Activated CD4-positive, alpha-beta T cell treated with anti-CD3 and anti-CD28 coated beads, Interleukin-2, amount 10 ng/mL, durations not matched to agents 24 days and 14 days (primary cell): ENCODE measurements around the gene TSEN34. TPM values are rescaled to one million over a fixed set of nuclear protein-coding genes. Genes with fewer than 3 reads are reported as not detected.
A peak's percentile ranks its signal among the peaks of the same experiment; 100 is the strongest.

Experiments used
- DNase-seq: peaks from one replicate; pipeline ENCODE4 v3.0.0; 2022
- H3K27ac Mint-ChIP-seq: one replicate; pipeline ENCODE4 v1.8.0; 2022; ENCODE audit warnings: mild to moderate bottlenecking, mixed read lengths
- H3K27me3 Mint-ChIP-seq: one replicate; pipeline ENCODE4 v1.8.0; 2022; ENCODE audit warnings: mixed read lengths
- H3K36me3 Mint-ChIP-seq: one replicate; pipeline ENCODE4 v1.8.0; 2022; ENCODE audit warnings: low read depth, mild to moderate bottlenecking, mixed read lengths
- H3K4me1 Mint-ChIP-seq: one replicate; pipeline ENCODE4 v1.8.0; 2021; ENCODE audit warnings: mixed read lengths
- H3K4me3 Mint-ChIP-seq: one replicate; pipeline ENCODE4 v1.8.0; 2022; ENCODE audit warnings: mild to moderate bottlenecking, moderate library complexity, mixed read lengths
- H3K9me3 Mint-ChIP-seq: one replicate; pipeline ENCODE4 v1.8.0; 2021; ENCODE audit warnings: mixed read lengths
- intact Hi-C: fragments of 100-400 bp; cut with micrococcal nuclease; formaldehyde crosslinking; loops from one replicate; pipeline ENCODE4 v1.15.1; 2023
- total RNA-seq: library from RNA; stranded (reverse); gene quantifications from 2 replicates; pipeline ENCODE4 v1.2.3, GENCODE V29; 2022

Gene TSEN34
- total RNA-seq, result 17.9 and 18.4 TPM in 2 replicates

DNA sequence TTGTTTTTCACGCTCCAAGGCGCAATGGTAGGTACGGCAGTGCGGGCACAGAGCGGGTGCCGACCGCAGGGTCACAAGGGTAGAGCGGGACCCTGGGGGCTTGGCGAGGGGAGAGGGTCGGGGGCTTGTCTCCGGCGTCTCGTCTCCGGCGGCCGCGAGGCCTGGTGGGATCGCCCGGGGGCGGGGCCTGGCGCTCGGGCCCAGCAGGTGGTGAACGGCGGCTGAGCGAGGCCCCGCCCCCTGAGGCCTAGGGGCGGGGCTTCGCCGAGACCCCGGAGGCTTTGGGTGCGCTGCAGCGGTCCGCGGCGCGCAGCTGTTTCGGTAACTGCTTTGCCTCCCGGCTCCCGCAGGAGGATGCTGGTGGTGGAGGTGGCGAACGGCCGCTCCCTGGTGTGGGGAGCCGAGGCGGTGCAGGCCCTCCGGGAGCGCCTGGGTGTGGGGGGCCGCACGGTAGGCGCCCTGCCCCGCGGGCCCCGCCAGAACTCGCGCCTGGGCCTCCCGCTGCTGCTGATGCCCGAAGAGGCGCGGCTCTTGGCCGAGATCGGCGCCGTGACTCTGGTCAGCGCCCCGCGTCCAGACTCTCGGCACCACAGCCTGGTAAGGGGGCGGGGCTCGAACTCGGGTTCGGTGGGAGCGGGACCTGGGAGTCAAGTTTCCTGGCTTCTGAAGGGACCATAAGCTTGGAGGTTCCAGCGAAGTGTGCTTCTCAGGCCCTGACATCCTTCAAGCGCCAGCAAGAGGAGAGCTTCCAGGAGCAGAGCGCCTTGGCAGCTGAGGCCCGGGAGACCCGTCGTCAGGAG, at the start of gene TSEN34:
TSEN34 (plus strand) TSS at position 298 of the 800 bp plus-strand sequence; CDS start at position 355, 57 bp downstream.
- intact Hi-C loops, result loop anchor here (5.0 kb wide), 1 partner anchor 271 kb away; the partner anchor contains the start of gene LENG9
- peaks cover 31% of the 10 kb centered on the region for H3K4me1 Mint-ChIP-seq
- peak; percentile 96 for DNase-seq
- H3K4me3 Mint-ChIP-seq, result peak within 1 kb of the TSS; percentile 85
- H3K27me3 Mint-ChIP-seq, result no peaks in the 10 kb centered on the region
- peaks cover 33% of the 10 kb centered on the region for H3K36me3 Mint-ChIP-seq
- H3K27ac Mint-ChIP-seq, result peak within 1 kb of the TSS; percentile 98
- H3K9me3 Mint-ChIP-seq, result no peaks in the 10 kb centered on the region

- Mint-ChIP-seq H3K36me3 (peaks cover 43% of the 10 kb centered on the region), H3K27ac (no peak overlapping the region), H3K9me3 (no peaks in the 10 kb centered on the region), H3K4me1 (peaks cover 34% of the 10 kb centered on the region), H3K27me3 (no peaks in the 10 kb centered on the region), H3K4me3 (no peak overlapping the region)
- DNase-seq, result no peak
- intact Hi-C loops, result no loop called here
Observed at GRCh38 chr19:54141356-54141755, 49.8 kb upstream of the TSEN34 start.

GRCh38 chr19:54142166-54142780, 48.8 kb upstream of the TSEN34 start:
- H3K4me3 Mint-ChIP-seq, result no peak overlapping the region
- no peak overlapping the region for H3K27ac Mint-ChIP-seq
- intact Hi-C loops, result no loop called here
- no peaks in the 10 kb centered on the region for H3K27me3 Mint-ChIP-seq
- H3K36me3 Mint-ChIP-seq, result peaks cover 50% of the 10 kb centered on the region
- H3K9me3 Mint-ChIP-seq, result no peaks in the 10 kb centered on the region
- no peak for DNase-seq
- peaks cover 29% of the 10 kb centered on the region for H3K4me1 Mint-ChIP-seq

GRCh38 chr19:54145541-54146158, 45.5 kb upstream of the TSEN34 start:
- intact Hi-C loops, result no loop called here
- Mint-ChIP-seq H3K27ac (no peak overlapping the region), H3K36me3 (peaks cover 64% of the 10 kb centered on the region), H3K27me3 (no peaks in the 10 kb centered on the region), H3K4me3 (no peak overlapping the region), H3K9me3 (no peaks in the 10 kb centered on the region), H3K4me1 (peaks cover 10% of the 10 kb centered on the region)
- DNase-seq, result no peak

- Mint-ChIP-seq H3K4me3 (no peak overlapping the region), H3K9me3 (no peaks in the 10 kb centered on the region), H3K36me3 (peaks cover 71% of the 10 kb centered on the region), H3K27ac (no peak overlapping the region), H3K4me1 (peaks cover 2% of the 10 kb centered on the region), H3K27me3 (no peaks in the 10 kb centered on the region)
- DNase-seq, result no peak
- intact Hi-C loops, result no loop called here
Observed at GRCh38 chr19:54147676-54148075, 43.4 kb upstream of the TSEN34 start.

DNA sequence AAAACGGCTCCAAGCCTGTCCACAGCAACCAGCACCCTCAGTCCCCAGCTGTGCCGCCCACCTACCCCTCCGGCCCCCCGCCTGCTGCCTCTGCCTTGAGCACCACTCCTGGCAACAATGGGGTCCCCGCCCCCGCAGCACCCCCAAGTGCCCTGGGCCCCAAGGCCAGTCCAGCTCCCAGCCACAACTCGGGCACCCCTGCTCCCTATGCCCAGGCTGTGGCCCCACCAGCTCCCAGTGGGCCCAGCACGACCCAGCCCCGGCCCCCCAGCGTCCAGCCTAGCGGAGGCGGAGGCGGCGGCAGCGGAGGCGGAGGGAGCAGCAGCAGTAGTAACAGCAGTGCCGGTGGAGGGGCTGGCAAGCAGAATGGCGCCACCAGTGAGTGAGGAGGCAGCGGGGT, 43.0 kb upstream of the TSEN34 start:
- H3K27me3 Mint-ChIP-seq, result no peaks in the 10 kb centered on the region
- intact Hi-C loops, result no loop called here
- H3K4me3 Mint-ChIP-seq, result no peak overlapping the region
- no peaks in the 10 kb centered on the region for H3K9me3 Mint-ChIP-seq
- peaks cover 69% of the 10 kb centered on the region for H3K36me3 Mint-ChIP-seq
- H3K27ac Mint-ChIP-seq, result no peak overlapping the region
- H3K4me1 Mint-ChIP-seq, result peaks cover 2% of the 10 kb centered on the region
- no peak for DNase-seq

- H3K27ac Mint-ChIP-seq, result no peak overlapping the region
- H3K4me1 Mint-ChIP-seq, result peaks cover 7% of the 10 kb centered on the region
- no peak overlapping the region for H3K4me3 Mint-ChIP-seq
- no peaks in the 10 kb centered on the region for H3K27me3 Mint-ChIP-seq
- no peak for DNase-seq
- peaks cover 67% of the 10 kb centered on the region for H3K36me3 Mint-ChIP-seq
- no peaks in the 10 kb centered on the region for H3K9me3 Mint-ChIP-seq
- intact Hi-C loops, result no loop called here
Observed at GRCh38 chr19:54149021-54149812, 41.9 kb upstream of the TSEN34 start.

DNA sequence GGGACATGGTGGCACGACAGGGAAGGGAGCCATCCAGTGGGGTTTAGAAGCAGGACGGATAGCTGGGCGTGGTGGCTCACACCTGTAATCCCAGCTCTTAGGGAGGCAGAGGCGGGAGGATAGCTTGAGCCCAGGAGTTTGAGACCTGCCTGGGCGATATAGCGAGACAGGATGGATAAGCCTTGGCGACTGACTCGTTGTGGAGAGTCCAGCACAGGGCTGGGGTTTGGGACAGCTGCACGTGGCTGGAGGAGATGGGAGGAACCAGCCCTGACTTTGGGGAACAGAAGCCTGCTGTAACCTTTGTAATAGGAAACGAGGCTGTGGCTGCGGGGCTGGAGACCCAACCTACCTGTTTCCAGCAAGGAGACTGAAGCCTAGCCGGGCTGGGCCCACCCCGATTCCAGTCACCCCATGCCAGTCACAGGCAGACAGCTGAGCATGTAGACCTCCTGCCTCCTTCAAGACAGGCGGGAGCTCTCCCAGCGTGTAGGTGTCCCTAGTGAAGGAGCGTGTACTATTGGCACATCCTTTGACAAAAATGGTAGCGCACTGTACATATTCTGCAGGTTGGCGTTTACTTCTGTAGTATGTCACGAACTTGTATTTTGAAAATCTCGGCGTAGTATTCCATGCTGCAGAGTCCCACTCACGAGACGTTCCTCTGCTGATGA, 39.6 kb upstream of the TSEN34 start:
- Mint-ChIP-seq H3K4me1 (peaks cover 17% of the 10 kb centered on the region), H3K4me3 (no peak overlapping the region), H3K27ac (no peak overlapping the region), H3K36me3 (peaks cover 69% of the 10 kb centered on the region), H3K9me3 (no peaks in the 10 kb centered on the region), H3K27me3 (no peaks in the 10 kb centered on the region)
- intact Hi-C loops, result no loop called here
- DNase-seq, result no peak

DNA sequence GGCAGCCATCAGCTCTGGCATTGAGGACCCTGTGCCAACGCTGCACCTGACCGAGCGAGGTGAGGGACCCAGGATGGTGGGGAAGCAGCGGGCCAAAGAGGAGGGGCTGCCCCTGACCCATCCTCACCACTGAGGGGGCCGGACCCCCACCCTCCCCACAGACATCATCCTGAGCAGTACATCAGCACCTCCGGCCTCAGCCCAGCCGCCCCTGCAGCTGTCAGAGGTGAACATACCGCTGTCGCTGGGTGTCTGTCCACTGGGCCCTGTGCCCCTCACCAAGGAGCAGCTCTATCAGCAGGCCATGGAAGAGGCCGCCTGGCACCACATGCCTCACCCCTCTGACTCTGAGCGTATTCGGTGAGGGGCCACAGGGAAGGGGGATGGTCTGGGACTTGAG, 38.8 kb upstream of the TSEN34 start:
- no peaks in the 10 kb centered on the region for H3K9me3 Mint-ChIP-seq
- H3K4me3 Mint-ChIP-seq, result no peak overlapping the region
- H3K27me3 Mint-ChIP-seq, result no peaks in the 10 kb centered on the region
- peaks cover 21% of the 10 kb centered on the region for H3K4me1 Mint-ChIP-seq
- no peak for DNase-seq
- peaks cover 68% of the 10 kb centered on the region for H3K36me3 Mint-ChIP-seq
- no peak overlapping the region for H3K27ac Mint-ChIP-seq
- intact Hi-C loops, result no loop called here

GRCh38 chr19:54152878-54153524, 38.1 kb upstream of the TSEN34 start:
- DNase-seq, result no peak
- peaks cover 21% of the 10 kb centered on the region for H3K4me1 Mint-ChIP-seq
- H3K4me3 Mint-ChIP-seq, result no peak overlapping the region
- H3K9me3 Mint-ChIP-seq, result no peaks in the 10 kb centered on the region
- no peaks in the 10 kb centered on the region for H3K27me3 Mint-ChIP-seq
- peak overlapping the region; percentile 72 for H3K27ac Mint-ChIP-seq
- intact Hi-C loops, result no loop called here
- peaks cover 64% of the 10 kb centered on the region for H3K36me3 Mint-ChIP-seq

- Mint-ChIP-seq H3K36me3 (peaks cover 65% of the 10 kb centered on the region), H3K9me3 (no peaks in the 10 kb centered on the region), H3K27ac (peak overlapping the region; percentile 75), H3K4me1 (peaks cover 26% of the 10 kb centered on the region), H3K4me3 (no peak overlapping the region), H3K27me3 (no peaks in the 10 kb centered on the region)
- no peak for DNase-seq
- intact Hi-C loops, result no loop called here
Observed at GRCh38 chr19:54153731-54154326, 37.3 kb upstream of the TSEN34 start.

- Mint-ChIP-seq H3K9me3 (no peaks in the 10 kb centered on the region), H3K4me1 (peaks cover 30% of the 10 kb centered on the region), H3K27ac (peak overlapping the region; percentile 75), H3K4me3 (no peak overlapping the region), H3K27me3 (no peaks in the 10 kb centered on the region), H3K36me3 (peaks cover 62% of the 10 kb centered on the region)
- intact Hi-C loops, result no loop called here
- peak; percentile 81 for DNase-seq
Observed at GRCh38 chr19:54154603-54155345, 36.3 kb upstream of the TSEN34 start.
